ENCODE results near the gene SDC4.
"Not testable (repeated sequence)": the region's sequence is repeated elsewhere in the genome, so short reads cannot be mapped to it uniquely, and the experiment has no call there.

The SDC4 gene

GRCh38 chr20:45363611-45364492 lies 15.6 kb upstream of the SDC4 start:
- DNase-seq (ENCODE audit: low spot score), result no peak

- peak; percentile 96 for DNase-seq (ENCODE audit: low spot score)
These were observed 14.8 kb upstream of the SDC4 start, which contains the start of gene SYS1 for GRCh38 chr20:45362804-45363610. Gene SYS1, plus strand, starts transcription at chr20:45363156. Its CDS starts 376 bp downstream, at chr20:45363532.

DNA sequence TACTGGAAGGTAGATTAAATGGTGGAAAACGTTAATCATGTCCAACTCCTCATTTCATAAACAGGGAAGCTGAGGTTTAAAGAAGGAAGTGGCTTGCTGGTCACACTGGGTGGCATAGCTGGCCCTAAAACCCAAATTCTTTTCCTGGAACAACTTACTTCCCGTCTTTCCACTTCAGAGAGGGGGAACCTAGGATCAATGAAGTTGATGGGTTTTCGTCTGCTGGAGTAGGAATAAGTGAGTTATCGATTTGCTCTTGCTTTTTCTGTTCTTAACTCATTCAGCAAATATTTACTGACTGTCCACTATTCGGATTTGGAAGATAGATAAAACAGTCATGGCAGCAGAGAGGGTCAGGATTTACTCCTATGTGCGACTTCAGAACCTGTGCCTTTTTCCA lies 13.6 kb upstream of the SDC4 start:
- no peak for DNase-seq (ENCODE audit: low spot score)

GRCh38 chr20:45359406-45360148 lies 11.4 kb upstream of the SDC4 start:
- no peak for DNase-seq (ENCODE audit: low spot score)

GRCh38 chr20:45359069-45359405 lies 10.8 kb upstream of the SDC4 start:
- no peak for DNase-seq (ENCODE audit: low spot score)

GRCh38 chr20:45358282-45359068 lies 10.3 kb upstream of the SDC4 start:
- peak; percentile 62 for DNase-seq (ENCODE audit: low spot score)

GRCh38 chr20:45355209-45356084 lies 7.2 kb upstream of the SDC4 start:
- no peak for DNase-seq (ENCODE audit: low spot score)

DNA sequence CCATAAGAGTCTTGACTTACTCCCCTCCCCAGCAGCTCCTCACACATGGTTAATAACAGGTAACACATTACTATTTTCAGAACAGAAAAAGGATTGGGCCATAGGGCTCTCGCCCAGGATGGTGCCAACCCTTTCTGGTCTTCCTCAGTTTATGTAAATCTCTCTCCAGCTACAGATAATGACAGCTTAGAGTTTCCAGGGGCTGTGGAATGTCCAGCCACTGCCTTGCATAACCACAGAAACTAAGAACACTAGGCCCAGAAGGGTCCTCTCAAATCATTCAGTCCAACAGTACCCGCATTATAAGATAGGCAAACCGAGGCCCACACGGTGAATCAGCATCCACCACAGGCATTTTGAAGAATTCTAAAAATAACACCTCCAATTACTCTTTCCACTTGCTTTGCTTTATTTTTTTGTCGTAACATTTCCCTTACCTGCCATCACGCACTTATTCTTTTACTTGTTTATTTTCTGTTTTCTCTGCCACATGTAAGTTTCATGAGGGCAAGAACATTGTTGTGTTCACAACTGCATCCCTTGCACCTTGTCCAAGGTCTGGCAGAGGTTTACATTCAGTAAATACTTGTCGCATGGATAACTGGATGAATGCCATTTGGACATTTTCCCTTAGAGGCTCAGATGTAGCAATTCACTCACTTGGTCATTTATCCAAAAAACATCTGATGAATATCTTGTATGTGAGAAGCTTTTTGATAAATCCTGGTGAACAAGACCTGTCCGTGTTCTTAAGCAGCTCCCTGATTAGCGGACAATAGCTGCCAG lies 6.4 kb upstream of the SDC4 start:
- DNase-seq (ENCODE audit: low spot score), result no peak

DNA sequence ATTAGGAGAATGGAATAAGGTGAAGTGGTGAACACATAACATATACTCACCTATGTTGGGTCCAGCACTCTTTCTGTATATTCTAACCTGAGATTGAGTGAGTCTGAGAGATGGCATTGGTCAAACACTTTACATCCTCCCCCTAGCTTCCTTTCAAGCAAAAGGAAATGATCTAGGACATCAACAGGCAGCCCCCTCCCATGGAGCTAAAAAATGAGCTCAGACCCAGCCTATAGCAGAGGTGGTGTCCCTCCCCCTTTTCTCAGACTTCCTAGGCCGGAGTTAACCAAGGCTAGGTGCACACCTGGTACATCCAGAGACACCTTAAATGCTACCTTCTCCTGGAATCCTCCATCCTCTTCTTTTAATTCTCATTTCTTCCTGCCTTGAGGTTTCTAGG lies 5.5 kb upstream of the SDC4 start:
- no peak for DNase-seq (ENCODE audit: low spot score)

DNA sequence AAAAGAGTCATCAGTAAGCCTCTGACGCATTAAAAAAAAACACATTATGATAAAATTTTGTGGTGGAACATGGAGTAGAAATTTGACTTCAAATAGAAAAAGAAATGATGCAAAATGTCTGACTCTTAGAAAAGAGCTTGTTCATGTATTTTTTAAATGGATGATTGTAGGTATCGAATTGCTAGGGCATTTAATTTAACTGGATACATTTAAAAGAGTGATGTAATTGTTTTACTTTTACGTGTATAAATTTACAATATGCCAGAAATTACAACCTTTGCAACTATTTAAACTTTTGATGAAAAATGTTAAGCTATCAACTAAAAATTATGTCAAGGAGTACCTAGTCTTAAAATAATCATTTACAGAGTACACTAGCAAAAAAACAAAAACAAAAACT lies 4.5 kb upstream of the SDC4 start:
- no peak for DNase-seq (ENCODE audit: low spot score)

GRCh38 chr20:45350795-45351194 lies 2.6 kb upstream of the SDC4 start:
- DNase-seq (ENCODE audit: low spot score), result not testable (repeated sequence)

- no peak for DNase-seq (ENCODE audit: low spot score)
These were observed 2.0 kb upstream of the SDC4 start for GRCh38 chr20:45350217-45350616.

GRCh38 chr20:45347297-45347935 lies 808 bp downstream of the SDC4 start:
- DNase-seq (ENCODE audit: low spot score), result no peak

DNA sequence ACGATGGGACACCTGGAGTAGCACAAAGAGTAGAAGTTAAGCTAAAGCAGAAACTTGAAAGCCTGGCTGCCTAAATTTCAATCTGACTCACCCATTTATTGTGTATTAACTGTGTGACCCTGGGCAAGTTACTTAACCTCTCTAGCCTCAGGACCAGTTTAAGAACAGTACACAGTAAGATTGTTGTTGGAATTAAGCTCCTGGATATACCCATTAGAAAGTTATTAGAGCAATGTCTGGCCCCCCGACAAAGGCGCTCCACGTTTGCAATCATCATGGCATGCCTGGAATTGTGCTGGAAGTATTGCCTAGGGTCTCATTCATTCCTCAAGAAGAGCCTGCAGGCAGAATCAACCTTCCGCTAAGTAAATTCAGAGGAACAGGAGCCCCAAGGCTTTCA lies 1.4 kb downstream of the SDC4 start:
- no peak for DNase-seq (ENCODE audit: low spot score)

GRCh38 chr20:45346291-45346718 lies 1.9 kb downstream of the SDC4 start:
- no peak for DNase-seq (ENCODE audit: low spot score)

GRCh38 chr20:45345104-45345936 lies 2.9 kb downstream of the SDC4 start:
- no peak for DNase-seq (ENCODE audit: low spot score)

DNA sequence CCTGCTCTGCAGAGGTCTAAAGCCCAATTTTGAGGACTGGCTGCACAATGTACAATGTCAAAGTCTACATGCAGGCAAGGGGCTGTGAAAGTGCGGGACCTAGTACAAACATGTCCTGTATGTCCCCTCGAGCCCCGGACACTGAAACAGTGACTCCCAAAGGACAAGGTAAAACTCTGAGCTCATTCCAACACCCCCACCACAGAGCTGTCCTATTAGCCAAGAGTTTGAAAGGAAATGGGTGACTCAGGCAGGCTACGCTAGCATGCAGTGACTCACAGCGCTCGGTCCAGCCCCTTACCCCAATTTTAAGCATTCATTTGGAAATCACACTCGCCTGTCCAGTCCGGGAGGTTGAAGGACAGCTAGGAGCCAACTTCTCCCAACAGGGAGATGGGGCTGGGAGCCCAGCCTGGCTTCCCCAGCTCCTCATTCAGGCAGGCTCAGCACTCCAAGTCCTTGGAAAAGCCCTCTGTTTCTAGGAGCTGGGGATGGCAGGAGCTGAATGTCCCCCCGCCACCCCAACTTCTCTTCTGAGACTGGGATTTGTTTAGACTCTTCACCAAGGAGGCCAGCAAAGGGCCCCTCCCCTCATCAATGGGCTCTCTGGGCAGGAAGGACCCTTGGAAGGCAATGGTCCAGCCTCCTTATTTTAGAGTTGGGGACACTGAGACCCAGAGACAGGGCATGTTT lies 3.9 kb downstream of the SDC4 start:
- DNase-seq (ENCODE audit: low spot score), result peak; percentile 76

All from kidney capillary endothelial cell (primary cell).